LHCN-M2 (cell line): Measurements from ENCODE around the gene ZCCHC18. TPM values are rescaled to one million over a fixed set of nuclear protein-coding genes. Genes with fewer than 3 reads are reported as not detected.
A peak's percentile ranks its signal among the peaks of the same experiment; 100 is the strongest.

Experiments
- DNase-seq: peaks from one replicate; pipeline ENCODE4 v3.0.0-alpha.2; 2012; ENCODE audit warnings: low read depth
- total RNA-seq: library from RNA; depleted of rRNA; stranded (reverse); fragments of >200 nt; gene quantifications from 2 replicates; pipeline ENCODE4 v1.2.3, GENCODE V29; 2014; rRNA removed

The ZCCHC18 gene
- total RNA-seq, 1 experiment from 2014 or later, result not detected

DNA sequence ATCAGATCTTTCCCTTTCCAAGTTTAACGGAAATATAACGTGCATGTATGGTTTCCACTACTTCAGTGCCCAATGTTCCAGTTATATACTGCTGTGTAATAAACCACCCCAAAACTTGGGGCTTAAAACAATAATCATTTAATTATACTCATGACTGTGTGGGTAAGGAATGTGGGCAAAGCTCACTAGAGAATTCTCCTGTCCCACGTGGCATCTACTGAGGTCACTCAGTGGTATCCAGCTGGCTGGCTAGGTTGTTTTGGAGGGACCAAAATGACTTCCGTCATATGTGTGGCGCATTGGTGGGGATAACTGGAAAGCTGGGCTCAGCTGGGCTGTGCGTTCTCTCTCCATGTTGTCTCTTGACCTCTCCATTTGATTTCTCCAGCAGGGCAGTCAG is 18.5 kb downstream of the ZCCHC18 start:
- DNase-seq, result no peak

GRCh38 chrX:104134583-104135261 is 22.4 kb downstream of the ZCCHC18 start:
- DNase-seq, result no peak

DNA sequence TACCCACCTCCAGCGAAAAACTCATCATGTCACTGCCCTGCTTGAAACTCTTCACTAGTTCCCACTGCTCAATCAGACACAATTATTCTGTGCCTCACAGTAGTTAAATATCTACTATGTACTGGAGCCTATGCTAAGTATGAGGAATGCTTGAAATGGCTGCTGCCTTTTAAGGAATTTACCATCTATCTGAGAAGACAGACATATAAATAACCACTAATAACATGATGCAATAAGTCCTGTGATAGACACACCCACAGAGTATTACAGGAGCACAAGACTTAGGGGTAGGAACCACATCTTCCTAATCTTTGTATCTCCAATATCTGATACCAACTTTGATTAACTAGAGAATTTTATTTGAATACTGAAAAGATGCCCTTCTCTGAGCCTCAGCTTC is 23.4 kb downstream of the ZCCHC18 start:
- DNase-seq, result no peak

GRCh38 chrX:104136241-104137019 is 24.1 kb downstream of the ZCCHC18 start:
- peak; percentile 72 for DNase-seq

DNA sequence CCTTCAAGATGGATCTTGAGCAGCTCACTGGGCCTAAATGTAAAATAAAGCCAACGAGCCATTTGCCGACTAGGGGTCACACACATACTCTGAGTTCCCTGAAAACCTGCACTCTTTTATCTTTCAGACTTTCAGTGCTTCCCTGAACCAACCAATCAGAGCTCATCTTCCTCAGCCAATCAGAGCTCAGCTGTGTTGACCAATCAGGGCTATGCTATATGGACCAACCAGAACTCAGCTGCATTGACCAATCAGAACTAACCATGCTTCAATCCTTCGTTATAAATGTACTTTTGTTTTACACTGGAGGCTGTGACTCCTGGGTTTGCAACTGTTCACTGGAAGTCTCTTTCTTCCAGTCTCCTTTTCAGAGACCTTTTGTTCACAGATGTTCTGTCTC is 25.2 kb downstream of the ZCCHC18 start:
- DNase-seq, result peak; percentile 19

DNA sequence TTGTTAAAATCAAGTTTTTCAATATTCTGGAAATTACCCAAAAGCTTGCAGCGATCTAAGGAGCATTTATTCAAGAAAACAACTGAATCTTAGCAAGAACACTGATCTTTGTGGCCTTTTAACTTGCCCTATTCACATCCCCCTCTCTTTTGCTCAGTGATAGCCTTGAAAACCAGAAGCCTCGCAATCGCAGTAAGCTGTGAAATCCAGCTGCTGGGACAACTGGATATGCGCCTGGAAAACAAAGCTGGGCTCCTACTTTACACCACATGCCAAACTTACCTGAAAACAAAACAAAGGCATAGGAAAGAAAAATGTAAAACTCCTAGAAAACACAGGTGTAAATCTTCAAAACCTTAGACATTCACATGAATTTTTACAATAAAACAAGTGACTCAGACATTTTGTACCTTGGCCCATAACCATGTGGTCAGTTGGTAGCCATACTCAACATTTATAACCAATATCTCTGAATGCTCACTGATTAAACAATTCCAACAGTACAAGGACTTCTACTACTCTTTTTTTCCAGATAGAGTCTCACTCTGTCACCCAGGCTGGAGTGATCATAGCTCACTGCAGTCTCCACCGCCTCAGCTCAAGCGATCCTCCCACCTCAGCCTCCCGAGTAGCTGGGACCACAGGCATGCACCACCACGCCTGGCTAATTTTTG is 28.9 kb downstream of the ZCCHC18 start:
- DNase-seq, result no peak

DNA sequence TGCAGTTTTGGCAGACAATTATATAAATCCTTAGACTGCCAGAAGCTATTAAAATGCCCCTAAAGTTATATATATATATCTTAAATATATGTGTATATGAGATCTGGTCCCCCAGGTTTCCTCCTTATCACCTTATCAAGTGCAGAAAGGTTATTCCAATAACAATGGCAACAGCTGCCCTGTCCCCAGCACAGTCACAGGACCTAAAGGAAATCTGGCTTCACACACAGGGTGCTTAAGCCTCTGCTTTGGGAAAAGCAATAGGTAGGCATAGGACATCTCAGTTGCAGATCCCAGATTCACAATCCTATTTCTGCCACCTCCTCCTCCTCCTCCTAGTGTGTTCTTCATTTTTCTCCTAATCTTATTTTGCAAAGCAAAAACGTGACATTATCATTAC is 38.7 kb downstream of the ZCCHC18 start:
- no peak for DNase-seq

DNA sequence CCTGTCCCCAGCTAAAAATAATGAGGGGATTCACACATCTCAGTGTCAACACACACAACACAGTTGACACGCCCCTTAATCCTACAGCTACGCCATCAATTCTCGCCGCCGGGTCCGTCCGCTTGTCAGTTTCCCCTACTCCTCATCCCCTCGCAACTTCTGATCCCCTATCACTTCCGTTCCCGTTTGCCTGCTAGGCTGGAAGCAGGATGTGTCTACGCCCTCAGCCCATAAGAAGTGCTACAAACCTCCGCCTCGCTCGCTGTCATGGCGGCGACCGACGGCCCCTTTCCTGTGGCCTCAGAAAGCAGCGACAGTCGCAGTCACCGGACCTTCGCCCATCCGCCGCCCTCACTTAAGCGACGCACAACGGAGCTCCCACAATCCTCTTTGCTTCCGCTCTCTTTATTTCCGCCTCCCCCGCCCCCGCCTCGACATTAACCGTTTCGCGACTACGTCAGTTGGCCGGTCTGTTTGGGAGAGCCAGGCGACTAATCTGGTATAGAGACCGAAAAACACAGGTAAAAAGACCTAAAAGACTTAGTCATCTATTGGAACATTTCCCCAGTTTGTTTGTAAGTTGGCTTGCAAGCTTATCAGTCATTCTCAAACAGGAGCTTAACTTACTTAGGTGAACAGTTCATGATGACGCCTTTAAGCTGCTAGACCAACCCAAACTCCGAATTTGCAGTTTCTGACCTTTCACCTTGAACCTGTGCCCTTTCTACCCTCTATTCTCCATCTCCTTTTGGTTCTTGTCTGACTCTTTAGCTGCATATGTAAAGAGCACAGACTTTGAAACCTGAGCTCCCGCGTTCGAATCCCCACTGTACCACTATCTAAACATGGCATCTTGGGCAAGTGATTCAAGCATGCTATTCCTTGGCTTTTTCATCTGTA is 44.6 kb downstream of the ZCCHC18 start, which contains the start of gene SLC25A53:
Gene SLC25A53 (minus strand): TSS at position 380 of the 900 bp plus-strand sequence. CDS start 51,752 bp downstream, outside the sequence.
- DNase-seq, result peak; percentile 75

Other genes with a start within 250 kb of the ZCCHC18 start
- gene TMSB15B, start 149.9 kb upstream of the ZCCHC18 start, total RNA-seq, result 6.8 and 8.1 TPM in 2 replicates
- not detected in 2 replicates for gene H2BW1, start 98.8 kb upstream of the ZCCHC18 start, total RNA-seq
- not detected in 2 replicates for gene H2BW2, start 72.6 kb upstream of the ZCCHC18 start, total RNA-seq
- gene TMSB15C, start 36.3 kb upstream of the ZCCHC18 start, total RNA-seq, result 3.2 and 4.7 TPM in 2 replicates
- gene SLC25A53, start 44.5 kb downstream of the ZCCHC18 start, total RNA-seq, result 5.6 and 5.9 TPM in 2 replicates
- 20.6 and 22.5 TPM in 2 replicates for gene FAM199X, start 53.9 kb downstream of the ZCCHC18 start, total RNA-seq
- gene ESX1, start 142.4 kb downstream of the ZCCHC18 start, total RNA-seq, result not detected in 2 replicates